CD4-positive, alpha-beta T cell treated with Interferon alpha-2 for 1 hour (primary cell): ENCODE measurements around the gene HARBI1.

Experiments
- DNase-seq, 2 donors: peaks; one replicate each; pipeline ENCODE4 v3.0.0-alpha.2; 2020 to 2022

The HARBI1 gene

DNA sequence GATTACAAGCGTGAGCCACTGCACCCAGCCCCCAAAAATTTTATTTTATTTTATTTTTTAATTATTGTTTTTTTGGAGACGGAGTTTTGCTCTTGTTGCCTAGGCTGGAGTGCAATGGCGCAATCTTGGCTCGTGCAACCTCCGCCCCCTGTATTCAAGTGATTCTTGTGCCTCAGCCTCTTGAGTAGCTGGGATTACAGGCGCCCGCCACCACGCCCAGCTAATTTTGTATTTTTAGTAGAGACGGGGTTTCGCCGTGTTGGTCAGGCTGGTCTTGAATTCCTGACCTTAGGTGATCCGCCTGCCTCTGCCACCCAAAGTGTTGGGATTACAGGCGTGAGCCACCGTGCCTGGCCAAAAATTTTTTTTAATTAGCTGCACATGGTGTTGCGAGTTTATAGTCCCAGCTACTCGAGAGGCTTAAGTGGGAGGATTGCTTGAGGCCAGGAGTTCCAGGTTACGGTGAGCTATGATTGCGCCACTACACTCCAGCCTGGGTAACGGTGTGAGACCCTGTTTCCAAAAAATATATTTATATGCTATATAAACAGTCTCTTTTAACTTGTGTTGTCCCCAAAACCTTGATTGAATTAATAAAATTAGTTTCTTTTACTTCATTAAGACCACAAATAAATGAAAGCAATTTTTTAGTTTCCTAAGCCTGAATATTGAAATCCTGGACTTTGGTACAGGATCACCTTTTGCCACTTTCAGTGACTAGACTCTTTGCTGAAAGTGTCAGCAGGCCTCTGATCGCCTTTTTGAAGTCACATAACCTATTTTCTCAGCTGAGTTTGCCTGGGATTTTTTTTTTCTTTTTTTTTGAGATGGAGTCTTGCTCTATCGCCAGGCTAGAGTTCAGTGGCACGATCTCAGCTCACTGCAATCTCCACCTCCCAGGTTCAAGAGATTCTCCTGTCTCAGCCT lies 16.5 kb upstream of the HARBI1 start:
- DNase-seq, result no peak

GRCh38 chr11:46632502-46632901 lies 15.5 kb upstream of the HARBI1 start:
- no peak for DNase-seq

GRCh38 chr11:46631676-46632075 lies 14.6 kb upstream of the HARBI1 start:
- DNase-seq, result no peak

- no peak for DNase-seq
Measured at GRCh38 chr11:46630237-46630636, 13.2 kb upstream of the HARBI1 start.

- DNase-seq, result no peak
Measured at GRCh38 chr11:46628961-46629360, 11.9 kb upstream of the HARBI1 start.

- no peak for DNase-seq
Measured at GRCh38 chr11:46625406-46625805, 8.4 kb upstream of the HARBI1 start.

DNA sequence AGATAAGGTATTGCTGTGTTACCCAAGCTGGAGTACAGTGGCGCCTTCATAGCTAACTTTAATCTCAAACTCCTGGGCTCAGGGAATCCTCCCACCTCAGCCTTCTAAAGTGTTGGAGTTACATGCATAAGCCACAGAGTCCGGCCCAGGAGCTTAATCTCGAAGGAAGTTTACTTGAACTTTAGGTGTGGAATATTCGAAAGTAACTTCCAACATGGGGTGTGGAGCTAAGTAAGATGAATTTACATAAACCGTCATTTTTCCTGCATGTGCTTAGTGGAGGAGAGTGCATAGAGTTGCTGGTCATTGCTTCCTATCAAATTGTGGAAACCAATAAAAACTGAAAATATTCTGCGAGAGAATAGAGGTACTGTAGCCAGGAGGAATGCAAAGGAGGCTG lies 1.8 kb upstream of the HARBI1 start:
- no peak for DNase-seq

GRCh38 chr11:46617972-46618314 lies 916 bp upstream of the HARBI1 start:
- DNase-seq, result no peak

DNA sequence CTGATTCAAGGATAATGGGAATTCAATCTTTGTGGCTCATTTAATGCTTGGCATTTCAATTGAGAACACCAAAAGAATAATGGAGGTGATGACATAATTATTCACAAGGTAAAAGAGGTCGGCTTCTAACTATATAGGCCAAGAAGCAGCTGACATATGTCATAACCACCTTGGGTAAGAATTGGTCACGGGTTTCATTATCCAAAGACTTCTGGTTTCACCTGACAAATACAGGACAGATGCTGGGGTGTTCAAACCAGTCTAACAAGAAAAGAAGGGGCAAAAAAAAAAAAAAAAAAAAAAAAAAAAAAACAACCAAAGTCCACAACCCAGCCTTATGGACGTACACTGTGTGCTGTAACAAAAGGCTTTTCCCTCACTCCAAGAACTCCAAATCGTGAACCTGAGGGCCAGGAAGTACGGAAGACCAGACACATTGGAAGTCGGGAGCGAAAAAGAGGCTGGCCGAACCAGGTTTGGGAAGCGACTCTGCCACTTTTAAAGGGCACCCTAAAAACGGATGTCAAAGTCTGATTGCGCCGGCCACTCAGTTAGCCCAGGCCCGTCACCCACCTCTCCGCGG lies 385 bp downstream of the HARBI1 start:
- DNase-seq, result peak in 1 of 2 donors; percentile 34

GRCh38 chr11:46615756-46616155 lies 1.3 kb downstream of the HARBI1 start:
- no peak for DNase-seq

- no peak for DNase-seq
Measured at GRCh38 chr11:46612326-46612725, 4.7 kb downstream of the HARBI1 start.

- no peak for DNase-seq
Measured at GRCh38 chr11:46611526-46612304, 5.3 kb downstream of the HARBI1 start.

DNA sequence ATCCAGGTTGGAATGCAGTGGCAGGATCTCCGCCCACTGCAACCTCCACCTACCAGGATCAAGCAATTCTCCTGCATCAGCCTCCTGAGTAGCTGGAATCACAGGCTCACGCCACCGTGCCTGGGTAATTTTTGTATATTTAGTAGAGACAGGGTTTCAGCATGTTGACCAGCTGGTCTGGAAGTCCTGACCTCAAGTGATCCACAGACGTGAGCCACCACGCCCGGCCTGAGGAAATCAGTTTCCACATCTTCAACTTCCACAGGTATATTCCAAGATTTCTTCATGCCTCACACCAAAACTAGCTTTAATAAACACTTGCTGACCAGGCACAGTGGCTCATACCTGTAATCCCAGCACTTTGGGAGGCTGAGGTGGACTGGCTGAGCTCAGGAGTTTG lies 7.6 kb downstream of the HARBI1 start:
- no peak for DNase-seq

- DNase-seq, result no peak
Measured at GRCh38 chr11:46607516-46607915, 9.5 kb downstream of the HARBI1 start.

GRCh38 chr11:46604796-46605195 lies 12.2 kb downstream of the HARBI1 start:
- no peak for DNase-seq

DNA sequence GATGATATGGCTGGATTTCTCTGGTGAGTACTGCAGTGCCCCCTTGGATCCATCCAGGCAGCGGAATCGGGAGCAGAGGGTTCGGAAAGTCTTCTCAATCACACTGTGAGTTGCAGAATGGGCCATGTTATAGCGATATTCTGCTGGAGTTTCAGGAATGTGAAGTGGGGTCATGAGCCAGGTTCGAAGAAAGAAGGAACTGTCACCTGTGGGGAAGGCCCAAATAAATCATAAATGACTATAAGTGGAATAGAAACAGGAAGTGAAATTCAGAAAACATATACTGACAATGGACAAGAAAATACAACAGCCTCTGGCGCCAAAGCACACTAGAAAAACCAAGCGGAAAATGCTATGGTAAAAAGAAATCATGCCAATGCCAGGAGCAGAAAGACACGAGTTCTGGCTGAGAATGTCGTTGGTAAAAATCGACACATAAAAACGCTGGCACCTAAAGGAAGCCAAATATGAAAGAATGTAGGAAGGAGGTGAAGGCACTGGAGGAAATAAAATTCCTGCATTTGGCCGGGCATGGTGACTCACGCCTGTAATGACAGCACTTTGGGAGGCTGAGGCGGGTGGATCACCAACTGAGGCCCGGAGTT lies 13.2 kb downstream of the HARBI1 start:
- no peak for DNase-seq

DNA sequence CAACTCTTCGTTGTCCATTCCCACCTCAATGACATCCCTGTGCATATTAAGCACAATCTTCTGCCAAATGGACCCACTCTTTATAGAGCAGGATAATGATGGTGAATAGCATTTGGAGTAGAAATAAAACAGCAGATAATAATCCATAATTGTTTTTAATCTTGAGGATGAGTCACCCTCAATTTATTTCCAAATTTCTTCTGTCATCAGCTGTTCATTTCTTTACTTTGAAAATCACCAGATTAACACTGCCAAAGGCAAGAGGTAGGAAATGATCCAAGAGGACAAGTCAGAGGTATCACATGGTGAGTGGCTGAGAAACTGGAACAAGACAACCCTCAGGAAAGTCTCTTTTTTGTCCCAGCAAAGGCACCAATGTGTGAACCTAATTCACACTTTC lies 15.9 kb downstream of the HARBI1 start:
- DNase-seq, result no peak

- DNase-seq, result no peak
Measured at GRCh38 chr11:46600194-46600960, 16.6 kb downstream of the HARBI1 start.

DNA sequence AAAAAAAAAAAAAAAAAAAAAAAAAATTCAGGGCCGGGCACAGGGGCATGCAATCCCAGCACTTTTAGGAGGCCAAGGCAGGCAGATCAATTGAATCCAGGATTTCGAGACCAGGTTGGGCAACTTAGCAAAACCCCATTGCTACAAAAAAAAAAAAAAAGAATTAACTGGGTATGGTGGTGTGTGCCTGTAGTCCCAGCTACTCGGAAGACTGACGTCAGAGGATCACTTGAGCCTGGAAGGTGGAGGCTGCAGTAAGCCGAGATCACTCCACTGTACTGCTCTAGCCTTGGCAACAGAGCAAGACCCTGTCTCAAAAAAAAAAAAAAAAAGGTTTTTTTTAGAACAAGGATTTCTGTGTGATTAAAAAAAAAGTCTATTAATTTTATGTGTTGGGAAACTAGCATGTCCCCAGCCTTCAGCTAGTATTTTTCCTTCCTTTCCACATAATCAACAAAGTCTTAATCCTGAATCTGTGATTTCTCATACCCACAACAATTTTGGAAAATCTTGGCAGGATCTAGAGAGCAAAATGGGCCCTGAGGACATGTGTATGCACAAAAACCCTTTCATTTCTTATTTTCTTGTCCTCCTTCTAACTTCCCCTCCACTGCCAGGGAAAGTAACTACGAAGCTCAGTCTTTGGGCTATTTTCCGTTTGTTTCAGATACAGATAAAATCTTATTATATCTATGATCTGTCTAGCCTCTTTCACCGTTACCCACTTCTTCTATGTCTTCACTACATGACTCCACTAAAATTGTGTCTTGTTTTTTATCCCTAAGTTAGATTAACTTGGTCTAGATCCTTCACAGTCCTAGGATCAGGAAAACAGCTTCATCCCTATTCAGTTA lies 17.5 kb downstream of the HARBI1 start:
- DNase-seq, result no peak

DNA sequence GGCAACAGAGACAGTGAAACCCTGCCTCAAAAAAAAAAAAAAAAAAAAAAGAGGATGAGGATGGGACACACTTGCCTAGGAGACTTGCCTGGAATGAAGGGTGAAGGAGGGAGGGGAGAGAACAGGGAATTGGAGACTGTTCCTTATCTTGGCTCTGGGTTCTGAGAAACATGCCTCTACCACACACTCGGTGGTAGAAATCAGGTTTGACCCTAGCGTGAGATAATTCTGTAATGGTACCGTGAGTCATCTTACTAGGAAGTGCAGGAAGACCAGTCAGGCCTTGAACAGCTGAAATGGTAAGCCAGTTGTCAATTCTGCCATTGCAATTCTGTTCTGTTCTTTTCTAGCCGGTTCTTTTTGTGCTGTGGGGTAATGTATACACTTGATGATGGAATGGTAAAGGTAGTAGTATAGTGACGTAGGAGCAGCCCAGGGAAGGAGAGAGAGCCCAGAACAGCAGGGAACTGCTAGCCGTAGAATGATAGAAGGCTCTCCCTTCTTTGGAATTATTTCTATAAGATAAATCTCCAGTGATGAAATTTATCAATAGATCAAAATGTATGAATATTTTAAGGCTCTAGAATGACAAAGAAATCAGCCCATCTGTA lies 19.3 kb downstream of the HARBI1 start:
- no peak for DNase-seq

GRCh38 chr11:46597155-46597554 lies 19.9 kb downstream of the HARBI1 start:
- no peak for DNase-seq
